Activated CD8-positive, alpha-beta T cell treated with anti-CD3 and anti-CD28 coated beads for 36 hours (primary cell): Measurements from ENCODE around the gene GYG1. TPM values are rescaled to one million over a fixed set of nuclear protein-coding genes. Genes with fewer than 3 reads are reported as not detected.
A peak's percentile ranks its signal among the peaks of the same experiment; 100 is the strongest.

Experiments used
- ATAC-seq: fragments of 200-7000 bp; cut with Tn5 transposase; one replicate; pipeline ENCODE4 v1.10.0; 2021; ENCODE audit warnings: mild to moderate bottlenecking, moderate library complexity
- CTCF ChIA-PET: fragments of 350-600 bp; sonication (Branson Sonifier 250); formaldehyde crosslinking; loops from one replicate; lab custom pipeline; 2021; ENCODE audit warnings: antibody characterized with exemption; lab: Charles Lee
- POLR2A ChIA-PET: fragments of 350-600 bp; sonication (Branson Sonifier 250); formaldehyde crosslinking; loops from one replicate; lab custom pipeline; 2021; ENCODE audit warnings: antibody characterized with exemption; lab: Charles Lee
- DNase-seq: peaks from one replicate; pipeline ENCODE4 v3.0.0-alpha.2; 2020
- H3K27ac Mint-ChIP-seq: one replicate; pipeline ENCODE4 v1.8.0; 2021; ENCODE audit warnings: mild to moderate bottlenecking, mixed read lengths
- H3K27me3 Mint-ChIP-seq: one replicate; pipeline ENCODE4 v1.8.0; 2021; ENCODE audit warnings: mixed read lengths
- H3K36me3 Mint-ChIP-seq: one replicate; pipeline ENCODE4 v1.8.0; 2021; ENCODE audit warnings: low read depth, mixed read lengths
- H3K4me1 Mint-ChIP-seq: one replicate; pipeline ENCODE4 v1.8.0; 2021; ENCODE audit warnings: low read depth, mixed read lengths
- H3K4me3 Mint-ChIP-seq: one replicate; pipeline ENCODE4 v1.8.0; 2021; ENCODE audit warnings: mild to moderate bottlenecking, moderate library complexity, mixed read lengths
- H3K9me3 Mint-ChIP-seq: one replicate; pipeline ENCODE4 v1.8.0; 2021; ENCODE audit warnings: mixed read lengths
- CTCF ChIP-seq: fragments of 200-600 bp; IDR thresholded peaks from one replicate; pipeline ENCODE4 v1.8.0; 2022; ENCODE audit warnings: antibody characterized with exemption, mild to moderate bottlenecking
- intact Hi-C: fragments of 100-400 bp; cut with micrococcal nuclease; formaldehyde crosslinking; loops from one replicate; pipeline ENCODE4 v1.10.0; 2022
- total RNA-seq, 2 experiments: library from RNA; stranded (reverse); gene quantifications; one replicate each; pipeline ENCODE4 v1.2.3, GENCODE V29; 2021

The GYG1 gene
- total RNA-seq, 2 experiments from 2014 or later = 16.0 to 18.3 TPM

- no peak for ATAC-seq
- H3K4me1 Mint-ChIP-seq = peaks cover 21% of the 10 kb centered on the region
- intact Hi-C loops = no loop called here
- H3K36me3 Mint-ChIP-seq = peaks cover 34% of the 10 kb centered on the region
- H3K9me3 Mint-ChIP-seq = no peaks in the 10 kb centered on the region
- H3K4me3 Mint-ChIP-seq = no peak overlapping the region
- CTCF ChIA-PET = no interaction called here
- no peak for DNase-seq
- no peaks in the 10 kb centered on the region for H3K27me3 Mint-ChIP-seq
- TF ChIP-seq CTCF = no peak
- H3K27ac Mint-ChIP-seq = peak overlapping the region; percentile 62
- POLR2A ChIA-PET = no interaction called here
Measured at GRCh38 chr3:149018247-149018646, 26.9 kb downstream of the GYG1 start.

GRCh38 chr3:149019580-149019979, 28.2 kb downstream of the GYG1 start:
- no peaks in the 10 kb centered on the region for H3K27me3 Mint-ChIP-seq
- TF ChIP-seq CTCF = no peak
- CTCF ChIA-PET = interaction anchor here (1.6 kb wide), 1 partner anchor 10 kb away, joined by 4 read pairs; no protein-coding TSS in a partner anchor
- peak overlapping the region; percentile 4 for H3K27ac Mint-ChIP-seq
- no peak for DNase-seq
- peaks cover 23% of the 10 kb centered on the region for H3K4me1 Mint-ChIP-seq
- H3K9me3 Mint-ChIP-seq = peaks cover under 1% of the 10 kb centered on the region
- H3K36me3 Mint-ChIP-seq = peaks cover 38% of the 10 kb centered on the region
- intact Hi-C loops = no loop called here
- no peak overlapping the region for H3K4me3 Mint-ChIP-seq
- no peak for ATAC-seq
- POLR2A ChIA-PET = interaction anchor here (0.7 kb wide), 1 partner anchor 16 kb away, joined by 3 read pairs; no protein-coding TSS in a partner anchor

- peak overlapping the region; percentile 46 for H3K27ac Mint-ChIP-seq
- peaks cover 4% of the 10 kb centered on the region for H3K9me3 Mint-ChIP-seq
- ATAC-seq (no peak), DNase-seq (no peak)
- intact Hi-C loops = no loop called here
- TF ChIP-seq CTCF = no peak
- H3K27me3 Mint-ChIP-seq = no peaks in the 10 kb centered on the region
- H3K4me3 Mint-ChIP-seq = no peak overlapping the region
- peaks cover 42% of the 10 kb centered on the region for H3K36me3 Mint-ChIP-seq
- ChIA-PET POLR2A (interaction anchor here (1.0 kb wide), 1 partner anchor 28 kb away, joined by 3 read pairs; no protein-coding TSS in a partner anchor), CTCF (interaction anchor here (1.6 kb wide), 1 partner anchor 9 kb away, joined by 4 read pairs; no protein-coding TSS in a partner anchor)
- peaks cover 23% of the 10 kb centered on the region for H3K4me1 Mint-ChIP-seq
Measured at GRCh38 chr3:149020196-149020838, 29.0 kb downstream of the GYG1 start.

- peaks cover 4% of the 10 kb centered on the region for H3K9me3 Mint-ChIP-seq
- POLR2A ChIA-PET = interaction anchor here (1.0 kb wide), 1 partner anchor 29 kb away, joined by 3 read pairs; no protein-coding TSS in a partner anchor
- H3K27ac Mint-ChIP-seq = peak overlapping the region; percentile 46
Measured at GRCh38 chr3:149020839-149021252, 29.5 kb downstream of the GYG1 start.

More at GRCh38 chr3:149020839-149021252, 29.5 kb downstream of the GYG1 start:
- H3K27me3 Mint-ChIP-seq = no peaks in the 10 kb centered on the region
- TF ChIP-seq CTCF = no peak
- CTCF ChIA-PET = interaction anchor here (1.1 to 1.6 kb wide), 2 partner anchors 8 to 10 kb away, joined by 4 read pairs; no protein-coding TSS in a partner anchor
- H3K36me3 Mint-ChIP-seq = peaks cover 39% of the 10 kb centered on the region
- DNase-seq = peak; percentile 22
- peak; percentile 46 for ATAC-seq
- intact Hi-C loops = no loop called here
- no peak overlapping the region for H3K4me3 Mint-ChIP-seq
- H3K4me1 Mint-ChIP-seq = peaks cover 23% of the 10 kb centered on the region
